A172 (cell line): ENCODE results near the gene RAB29. TPM values are rescaled to one million over a fixed set of nuclear protein-coding genes. Genes with fewer than 3 reads are reported as not detected.

Source experiments
- DNase-seq: peaks from one replicate; pipeline ENCODE4 v3.0.0-alpha.2; 2015; ENCODE audit warnings: low spot score
- total RNA-seq: library from RNA; depleted of rRNA; stranded (reverse); fragments of >200 nt; shearing (Covaris generic); gene quantifications from 2 replicates; pipeline ENCODE4 v1.2.3, GENCODE V29; 2014

RAB29 gene
- total RNA-seq, 1 experiment from 2014 or later: 29.8 TPM

- DNase-seq: no peak
Observed at GRCh38 chr1:205764578-205764977, 10.7 kb downstream of the RAB29 start.

GRCh38 chr1:205763980-205764379 is 11.3 kb downstream of the RAB29 start:
- DNase-seq: no peak

GRCh38 chr1:205760606-205761005 is 14.7 kb downstream of the RAB29 start:
- DNase-seq: no peak

- DNase-seq: no peak
Observed at GRCh38 chr1:205756552-205756951, 18.7 kb downstream of the RAB29 start.

GRCh38 chr1:205754857-205755256 is 20.4 kb downstream of the RAB29 start:
- no peak for DNase-seq

- DNase-seq: peak; percentile 42
Observed at GRCh38 chr1:205751036-205751651, 24.1 kb downstream of the RAB29 start.

GRCh38 chr1:205750138-205751035 is 24.9 kb downstream of the RAB29 start, which contains the start of gene NUCKS1:
Gene NUCKS1, minus strand, starts transcription at chr1:205750182. Its CDS starts 209 bp downstream, at chr1:205749973.
- peak; percentile 100 for DNase-seq

- peak; percentile 93 for DNase-seq
Observed at GRCh38 chr1:205749234-205750137, 25.8 kb downstream of the RAB29 start.

- peak; percentile 31 for DNase-seq
Observed at GRCh38 chr1:205748403-205749233, 26.7 kb downstream of the RAB29 start.

GRCh38 chr1:205746757-205747412 is 28.4 kb downstream of the RAB29 start:
- no peak for DNase-seq

GRCh38 chr1:205744403-205744802 is 30.9 kb downstream of the RAB29 start:
- DNase-seq: no peak

GRCh38 chr1:205743977-205744376 is 31.3 kb downstream of the RAB29 start:
- no peak for DNase-seq

- DNase-seq: no peak
Observed at GRCh38 chr1:205741681-205742080, 33.6 kb downstream of the RAB29 start.

- no peak for DNase-seq
Observed at GRCh38 chr1:205739348-205740160, 35.7 kb downstream of the RAB29 start.

- DNase-seq: no peak
Observed at GRCh38 chr1:205735218-205735617, 40.1 kb downstream of the RAB29 start.

- DNase-seq: no peak
Observed at GRCh38 chr1:205733438-205734175, 41.7 kb downstream of the RAB29 start.

GRCh38 chr1:205729945-205730610 is 45.2 kb downstream of the RAB29 start:
- no peak for DNase-seq

GRCh38 chr1:205726619-205727125 is 48.6 kb downstream of the RAB29 start:
- no peak for DNase-seq
